Activated CD4-positive, CD25-positive, alpha-beta regulatory T cell treated with anti-CD3 and anti-CD28 coated beads, Interleukin-2, amount 50 U/mL, for 72 hours (primary cell): ENCODE measurements around the gene SCP2.

Experiments
- DNase-seq: peaks from one replicate; pipeline ENCODE4 v3.0.0; 2021

SCP2 gene

GRCh38 chr1:52927212-52928014 is at the start of gene SCP2:
TSS of gene SCP2 (plus strand) at chr1:52927276. CDS start at chr1:52927397, 121 bp downstream.
- peak; percentile 80 for DNase-seq

- DNase-seq: no peak
Observed at GRCh38 chr1:52877554-52877953, 49.5 kb upstream of the SCP2 start.

- DNase-seq: no peak
Observed at GRCh38 chr1:52880206-52880605, 46.9 kb upstream of the SCP2 start.

- DNase-seq: no peak
Observed at GRCh38 chr1:52887483-52887882, 39.6 kb upstream of the SCP2 start.

GRCh38 chr1:52892424-52893215 is 34.5 kb upstream of the SCP2 start:
- no peak for DNase-seq

GRCh38 chr1:52899445-52899894 is 27.6 kb upstream of the SCP2 start:
- no peak for DNase-seq

GRCh38 chr1:52900402-52900801 is 26.7 kb upstream of the SCP2 start:
- no peak for DNase-seq

- no peak for DNase-seq
Observed at GRCh38 chr1:52901384-52901783, 25.7 kb upstream of the SCP2 start.

GRCh38 chr1:52904208-52904926 is 22.7 kb upstream of the SCP2 start:
- DNase-seq: no peak

GRCh38 chr1:52904927-52905698 is 22.0 kb upstream of the SCP2 start:
- DNase-seq: peak; percentile 33

GRCh38 chr1:52906135-52906603 is 20.9 kb upstream of the SCP2 start:
- DNase-seq: no peak

- DNase-seq: no peak
Observed at GRCh38 chr1:52907068-52907811, 19.8 kb upstream of the SCP2 start.

GRCh38 chr1:52907812-52908153 is 19.3 kb upstream of the SCP2 start:
- DNase-seq: no peak

GRCh38 chr1:52911541-52911940 is 15.5 kb upstream of the SCP2 start:
- no peak for DNase-seq

- no peak for DNase-seq
Observed at GRCh38 chr1:52913014-52913413, 14.1 kb upstream of the SCP2 start.

- no peak for DNase-seq
Observed at GRCh38 chr1:52913537-52913936, 13.5 kb upstream of the SCP2 start.

GRCh38 chr1:52914463-52914862 is 12.6 kb upstream of the SCP2 start:
- no peak for DNase-seq

- no peak for DNase-seq
Observed at GRCh38 chr1:52915211-52915854, 11.7 kb upstream of the SCP2 start.

- no peak for DNase-seq
Observed at GRCh38 chr1:52915855-52916220, 11.2 kb upstream of the SCP2 start.

GRCh38 chr1:52916241-52916975 is 10.7 kb upstream of the SCP2 start:
- DNase-seq: no peak

GRCh38 chr1:52917156-52917555 is 9.9 kb upstream of the SCP2 start:
- no peak for DNase-seq
